Esophagus squamous epithelium (tissue), 4 donors: Measurements from ENCODE around the gene LBHD2.

Experiments
- CTCF ChIP-seq, 6 experiments: fragments of 450-650 bp in 4 of 6; fragments of 200-600 bp in 2 of 6; sonication (generic) in 2 of 6; IDR thresholded peaks; one replicate each; pipeline ENCODE4 v1.5.1; 2016 to 2019; ENCODE audit warnings: antibody characterized with exemption in 6 of 6, mild to moderate bottlenecking in 4 of 6, moderate library complexity in 4 of 6
- POLR2A ChIP-seq, 4 donors: fragments of 450-650 bp; IDR thresholded peaks; one replicate each; pipeline ENCODE4 v1.6.1; 2017; ENCODE audit warnings: antibody characterized with exemption in 4 of 4, mild to moderate bottlenecking in 4 of 4, moderate library complexity in 3 of 4

GRCh38 chr14:103073367-103073875 lies 10.6 kb upstream of the LBHD2 start:
- no peak for TF ChIP-seq POLR2A (IDR thresholded peaks at IDR 0.05)
- no peak for TF ChIP-seq CTCF (IDR thresholded peaks at IDR 0.05)
